Measurements from ENCODE around the gene C1QTNF12. TPM values are rescaled to one million over a fixed set of nuclear protein-coding genes. Genes with fewer than 3 reads are reported as not detected.
A peak's percentile ranks its signal among the peaks of the same experiment; 100 is the strongest.

Gene C1QTNF12
- total and polyA plus RNA-seq, 2 experiments from 2014 or later = 4.1 to 4.2 TPM

- no peak for TF ChIP-seq ZNF462 (CRISPR knock-in tag; IDR thresholded peaks at IDR 0.05)
These were observed 37.9 kb upstream of the C1QTNF12 start (continued) for GRCh38 chr1:1284221-1285101.

GRCh38 chr1:1283821-1284220, 37.3 kb upstream of the C1QTNF12 start:
- DNase-seq (ENCODE audit: low spot score) (peak; percentile 64), ATAC-seq (peak; percentile 45)
- H3K79me2 ChIP-seq (replicated peaks; ENCODE audit: insufficient read depth) = no peaks in the 10 kb centered on the region
- H3K4me1 Mint-ChIP-seq = no peaks in the 10 kb centered on the region; the same call in 2 of the 3 replicates
- no peak overlapping the region for H2AFZ ChIP-seq
- no peak overlapping the region for H3K4me3 Mint-ChIP-seq
- no peak overlapping the region for H3K27ac Mint-ChIP-seq
- no peaks in the 10 kb centered on the region for H3F3A ChIP-seq (replicated peaks; ENCODE audit: low read depth)
- H3K27me3 ChIP-seq (ENCODE audit: insufficient read depth) = no peaks in the 10 kb centered on the region
- H3K36me3 Mint-ChIP-seq (ENCODE audit: low read depth) = no peaks in the 10 kb centered on the region
- H3K4me2 ChIP-seq = no peak overlapping the region
- H4K20me1 ChIP-seq (replicated peaks; ENCODE audit: insufficient read depth) = no peaks in the 10 kb centered on the region
- no peaks in the 10 kb centered on the region for H3K9me2 ChIP-seq (ENCODE audit: insufficient read depth)
- H3K36me3 ChIP-seq (ENCODE audit: insufficient read depth) = no peaks in the 10 kb centered on the region
- no peaks in the 10 kb centered on the region for H3K9me3 Mint-ChIP-seq
- no peaks in the 10 kb centered on the region for H3K4me1 ChIP-seq (ENCODE audit: insufficient read depth)
- peaks cover 8% of the 10 kb centered on the region for H3K27me3 Mint-ChIP-seq (ENCODE audit: insufficient read depth, low read depth, poor library complexity)
- H3K4me3 ChIP-seq = no peak overlapping the region
- no peak overlapping the region for H3K27ac ChIP-seq (ENCODE audit: low read depth)
- no peak for TF ChIP-seq ZNF331 (CRISPR knock-in tag; IDR thresholded peaks at IDR 0.05; ENCODE audit: low read depth)
- TF ChIP-seq ZNF114 (CRISPR knock-in tag; IDR thresholded peaks at IDR 0.05) = no peak
- no peak for TF ChIP-seq EZH2 (IDR thresholded peaks at IDR 0.05; ENCODE audit: low read depth, unreplicated experiment)
- TF ChIP-seq POLR2AphosphoS5 (IDR thresholded peaks at IDR 0.05; ENCODE audit: low read depth) = no peak
- TF ChIP-seq CTCF (conservative IDR thresholded peaks at IDR 0.05; ENCODE audit: low read depth in 2 of 2) = no peak; a peak in 1 of 4 replicates
- no peak for TF ChIP-seq ZNF462 (CRISPR knock-in tag; IDR thresholded peaks at IDR 0.05)
